Astrocyte of the spinal cord (primary cell): ENCODE results near the gene EIF4B.

Experiments
- DNase-seq: peaks from one replicate; pipeline ENCODE4 v3.0.0; 2011; ENCODE audit warnings: low read depth, low spot score
- H3K4me3 ChIP-seq: 2 replicates; pipeline ENCODE4 v1.5.1; 2011; ENCODE audit warnings: low read depth, mild to moderate bottlenecking, low read length, moderate library complexity
- in situ Hi-C: cut with HindIII; loops from 2 replicates; pipeline ENCODE4 v1.10.0; 2017; ENCODE audit warnings: low sequenced_read_pairs
- TF ChIP-seq, protein P1 (sequence below): IDR thresholded peaks from 2 replicates; pipeline ENCODE4 v1.5.1; 2012; ENCODE audit warnings: low read depth, mild to moderate bottlenecking, low read length, inconsistent platforms

The EIF4B gene

DNA sequence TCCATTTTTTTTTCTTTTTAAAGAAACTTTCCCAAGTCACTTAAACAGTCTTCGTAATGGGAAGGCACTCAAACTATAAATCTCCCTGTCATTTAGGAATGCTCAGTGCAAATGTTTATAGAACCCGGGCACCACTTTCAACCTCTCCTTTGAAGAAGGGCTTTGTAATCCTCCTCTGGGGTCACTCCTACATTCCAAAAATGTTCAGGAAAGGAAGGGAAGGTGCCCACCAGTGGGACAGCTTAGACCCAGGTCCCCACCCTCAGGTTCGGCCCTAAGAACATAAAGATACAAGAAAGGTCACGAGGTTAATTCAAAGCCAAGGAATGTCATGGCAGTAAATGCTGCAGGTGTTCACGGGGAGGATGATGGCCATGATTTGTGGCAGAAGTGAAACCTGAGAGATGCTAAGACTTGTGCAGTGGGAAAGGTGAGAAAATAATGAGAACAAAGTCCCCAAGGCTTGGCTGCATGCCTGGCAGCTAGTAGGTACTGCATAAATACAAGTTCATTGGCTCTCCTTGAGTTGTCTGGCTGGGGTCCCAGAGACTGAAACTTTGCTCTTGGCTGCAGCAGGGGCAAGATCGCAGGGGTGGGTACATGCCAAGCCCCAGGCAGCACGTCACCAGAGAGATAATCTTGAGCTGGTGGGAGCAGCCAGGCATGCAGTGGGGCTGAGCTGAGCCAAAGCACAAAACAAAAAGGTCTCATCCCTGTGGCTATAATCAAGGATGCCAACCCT, 36.3 kb upstream of the EIF4B start:
- TF ChIP-seq, protein P1, sequence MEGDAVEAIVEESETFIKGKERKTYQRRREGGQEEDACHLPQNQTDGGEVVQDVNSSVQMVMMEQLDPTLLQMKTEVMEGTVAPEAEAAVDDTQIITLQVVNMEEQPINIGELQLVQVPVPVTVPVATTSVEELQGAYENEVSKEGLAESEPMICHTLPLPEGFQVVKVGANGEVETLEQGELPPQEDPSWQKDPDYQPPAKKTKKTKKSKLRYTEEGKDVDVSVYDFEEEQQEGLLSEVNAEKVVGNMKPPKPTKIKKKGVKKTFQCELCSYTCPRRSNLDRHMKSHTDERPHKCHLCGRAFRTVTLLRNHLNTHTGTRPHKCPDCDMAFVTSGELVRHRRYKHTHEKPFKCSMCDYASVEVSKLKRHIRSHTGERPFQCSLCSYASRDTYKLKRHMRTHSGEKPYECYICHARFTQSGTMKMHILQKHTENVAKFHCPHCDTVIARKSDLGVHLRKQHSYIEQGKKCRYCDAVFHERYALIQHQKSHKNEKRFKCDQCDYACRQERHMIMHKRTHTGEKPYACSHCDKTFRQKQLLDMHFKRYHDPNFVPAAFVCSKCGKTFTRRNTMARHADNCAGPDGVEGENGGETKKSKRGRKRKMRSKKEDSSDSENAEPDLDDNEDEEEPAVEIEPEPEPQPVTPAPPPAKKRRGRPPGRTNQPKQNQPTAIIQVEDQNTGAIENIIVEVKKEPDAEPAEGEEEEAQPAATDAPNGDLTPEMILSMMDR: no peak
- DNase-seq: no peak
- in situ Hi-C loops: no loop called here
- no peak overlapping the region for H3K4me3 ChIP-seq

DNA sequence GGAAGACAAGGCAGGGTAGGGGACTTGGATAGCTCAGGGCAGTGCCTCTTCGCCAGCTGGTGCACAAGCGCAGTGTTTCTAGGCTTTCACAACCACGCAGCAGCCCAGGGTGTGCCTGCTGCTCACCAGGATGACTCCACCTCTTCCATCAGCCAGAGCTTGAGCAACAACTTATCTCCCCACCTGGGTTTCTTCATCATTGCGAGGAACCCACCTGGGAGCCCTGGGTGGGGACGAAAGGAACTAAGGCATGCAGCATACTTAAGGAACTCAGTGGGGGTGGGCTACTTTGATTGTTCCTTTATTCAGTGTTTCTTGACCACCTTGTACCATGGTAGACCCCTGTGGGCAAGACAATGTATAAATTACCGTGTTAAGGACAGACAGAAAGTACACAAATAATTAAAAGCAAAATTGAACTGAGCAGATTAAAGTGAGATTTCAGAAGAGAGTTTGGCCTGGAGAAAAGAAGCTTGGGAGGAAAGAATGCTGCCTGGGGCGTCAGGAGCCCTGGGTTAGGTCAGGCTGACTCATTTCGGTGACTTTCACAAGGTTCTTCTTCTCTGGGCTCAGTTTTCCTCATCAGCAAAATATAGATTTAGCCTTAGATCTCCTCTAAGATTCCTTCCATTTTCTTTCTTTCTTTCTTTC, 34.5 kb upstream of the EIF4B start:
- no peak overlapping the region for H3K4me3 ChIP-seq
- TF ChIP-seq, protein P1: no peak
- DNase-seq: peak; percentile 56
- in situ Hi-C loops: no loop called here

DNA sequence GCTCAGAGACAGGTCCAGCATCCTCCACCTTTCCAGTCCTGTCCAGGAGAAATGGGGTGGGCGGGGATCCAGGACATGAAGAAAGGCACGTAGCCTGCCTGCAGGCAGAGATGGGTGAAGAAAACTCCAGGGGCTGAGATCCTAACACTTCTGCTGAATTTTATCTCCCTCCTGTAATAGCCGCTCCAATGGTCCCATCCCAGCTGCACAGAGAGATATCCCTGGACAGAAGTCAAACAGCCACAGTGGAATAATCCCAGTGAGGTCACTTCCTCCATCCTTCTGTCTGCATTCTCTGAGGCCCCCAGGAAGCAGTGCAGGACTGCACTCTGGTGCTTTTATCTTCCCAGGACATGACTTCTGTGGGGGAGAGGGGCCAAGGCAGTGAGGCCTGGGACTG, 31.1 kb upstream of the EIF4B start:
- in situ Hi-C loops: no loop called here
- H3K4me3 ChIP-seq: no peak overlapping the region
- DNase-seq: no peak
- TF ChIP-seq, protein P1: no peak

DNA sequence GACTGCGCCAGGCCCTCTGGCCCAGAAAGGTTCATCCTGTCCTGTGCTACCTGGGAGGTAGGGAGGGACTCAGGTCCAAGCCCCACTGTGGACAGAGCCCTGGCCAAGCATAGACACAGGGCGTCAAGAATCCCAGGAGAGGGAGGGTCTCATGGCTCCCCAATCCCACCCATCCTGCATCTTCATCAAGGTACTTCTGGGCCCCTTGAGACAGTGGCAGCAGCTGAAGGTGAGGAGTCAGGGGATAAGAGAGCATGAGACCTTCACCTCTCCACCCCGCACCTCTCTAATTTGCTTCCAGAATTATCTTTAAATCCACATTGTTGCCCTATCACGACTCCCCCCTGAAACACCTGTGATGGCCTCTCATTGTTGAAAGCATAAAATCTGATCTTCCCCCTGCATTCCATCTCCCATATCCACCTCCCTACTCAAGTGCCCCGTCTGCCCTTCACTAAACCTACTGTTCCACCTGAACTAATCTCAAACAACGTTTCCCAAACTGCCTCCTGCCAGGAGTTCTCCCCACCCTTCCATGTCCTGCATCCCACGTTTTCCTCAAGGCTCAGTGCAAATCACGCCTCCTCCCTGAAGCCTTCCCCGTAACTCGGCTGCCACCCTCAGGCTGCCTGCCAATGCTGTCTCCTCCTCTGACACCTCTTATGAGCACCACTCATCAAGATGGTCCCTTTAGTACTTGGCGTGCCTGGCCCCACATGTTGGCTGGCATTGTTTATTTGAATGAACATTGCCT, 30.3 kb upstream of the EIF4B start:
- TF ChIP-seq, protein P1: no peak
- in situ Hi-C loops: no loop called here
- H3K4me3 ChIP-seq: no peak overlapping the region
- DNase-seq: no peak

DNA sequence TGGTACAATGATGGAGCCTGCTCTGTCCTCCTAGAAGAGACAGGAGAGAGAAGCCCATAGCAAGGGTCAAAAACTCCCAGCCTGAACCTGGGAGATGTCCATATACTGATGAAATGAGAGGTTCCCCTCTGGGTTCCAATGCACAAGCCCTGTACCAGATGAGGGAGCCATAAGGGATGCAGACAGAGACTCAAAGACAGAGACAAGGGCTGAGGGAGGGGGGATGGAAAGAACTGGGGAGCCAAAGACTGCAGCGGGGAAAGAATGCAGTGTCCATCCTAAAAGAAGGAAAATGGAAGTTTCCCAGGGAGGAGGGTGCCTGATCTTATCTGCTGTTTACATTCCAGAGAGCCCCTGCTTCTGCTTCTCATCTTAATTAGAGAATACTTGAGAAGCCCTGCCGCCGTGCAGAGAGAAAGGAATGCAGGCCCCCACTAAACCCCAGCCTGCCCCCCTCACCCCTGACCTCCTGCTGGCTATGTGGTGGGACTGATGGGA, 29.6 kb upstream of the EIF4B start:
- peak; percentile 28 for DNase-seq
- no peak overlapping the region for H3K4me3 ChIP-seq
- in situ Hi-C loops: no loop called here
- TF ChIP-seq, protein P1: no peak

DNA sequence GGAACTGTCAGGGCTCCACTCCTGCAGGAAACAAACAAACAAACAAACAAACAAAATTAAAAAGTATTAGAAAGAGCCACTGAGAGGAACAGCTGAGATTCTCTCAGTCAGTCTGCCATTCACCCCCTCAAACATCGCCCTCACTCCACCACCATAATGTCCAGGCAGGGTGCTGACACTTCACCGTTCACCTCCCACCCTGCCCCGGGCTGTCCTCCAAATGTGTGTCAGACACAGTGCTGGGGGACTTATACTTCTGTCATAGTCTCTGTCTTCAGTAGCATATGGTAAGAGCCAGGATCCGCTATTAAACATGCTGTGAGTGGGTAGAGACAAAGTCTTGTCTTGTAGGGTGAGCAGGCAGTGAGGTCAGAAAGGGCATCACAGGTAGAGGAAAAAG, 29.1 kb upstream of the EIF4B start:
- in situ Hi-C loops: no loop called here
- TF ChIP-seq, protein P1: no peak
- no peak overlapping the region for H3K4me3 ChIP-seq
- DNase-seq: no peak
